Epithelial cell of esophagus (primary cell): ENCODE data around the gene ZBTB47.

Experiments
- DNase-seq: peaks from one replicate; pipeline ENCODE4 v3.0.0; 2010; ENCODE audit warnings: low read depth
- H3K4me3 ChIP-seq: 2 replicates; pipeline ENCODE4 v1.5.1; 2011; ENCODE audit warnings: mild to moderate bottlenecking, low read length, control low read depth
- TF ChIP-seq, protein P1 (sequence below): IDR thresholded peaks from 2 replicates; pipeline ENCODE4 v1.5.1; 2011; ENCODE audit warnings: low read depth, mild to moderate bottlenecking, low read length, control low read depth, inconsistent platforms; ENCODE audit not compliant: insufficient read depth; ENCODE audit errors: missing control alignments

Gene ZBTB47

DNA sequence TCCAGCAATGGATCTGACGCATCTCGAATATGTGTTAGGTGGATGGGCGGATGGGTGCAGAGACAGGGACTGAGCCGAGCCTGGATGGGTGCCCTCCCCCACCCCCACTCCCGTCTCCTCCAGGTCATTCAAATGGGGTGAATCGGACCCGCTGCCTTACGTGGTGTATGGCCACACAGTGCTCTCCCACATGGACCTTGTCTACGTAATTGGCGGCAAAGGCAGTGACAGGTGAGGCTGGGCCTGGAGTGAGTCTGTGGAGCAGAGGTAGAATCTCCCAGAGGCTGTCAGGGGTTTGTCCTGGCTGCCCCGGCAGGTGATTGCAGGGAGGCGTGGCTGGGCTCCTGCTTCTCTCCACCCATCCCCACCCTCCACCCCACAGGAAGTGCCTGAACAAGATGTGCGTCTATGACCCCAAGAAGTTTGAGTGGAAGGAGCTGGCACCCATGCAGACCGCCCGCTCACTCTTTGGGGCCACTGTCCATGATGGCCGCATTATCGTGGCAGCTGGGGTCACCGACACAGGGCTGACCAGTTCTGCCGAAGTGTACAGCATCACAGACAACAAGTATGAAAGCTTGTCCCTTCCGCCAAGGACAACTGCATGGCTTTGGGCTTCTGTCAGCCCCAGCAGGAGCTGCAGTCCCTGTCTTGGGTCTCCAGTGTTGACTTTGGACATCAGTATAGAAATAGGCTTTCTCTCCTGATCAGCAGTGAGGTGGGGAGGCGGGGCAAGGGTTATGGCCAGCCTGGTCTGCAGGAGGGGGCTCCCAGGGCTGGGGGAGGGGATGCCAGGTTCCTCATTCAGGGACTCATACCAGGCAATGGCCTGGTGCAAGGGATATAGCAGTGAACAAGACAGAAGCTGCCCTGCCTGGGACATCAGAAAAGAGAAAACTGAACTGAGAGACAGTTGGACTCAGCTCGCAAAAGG is 35.3 kb downstream of the ZBTB47 start:
- DNase-seq = no peak
- TF ChIP-seq, protein P1, sequence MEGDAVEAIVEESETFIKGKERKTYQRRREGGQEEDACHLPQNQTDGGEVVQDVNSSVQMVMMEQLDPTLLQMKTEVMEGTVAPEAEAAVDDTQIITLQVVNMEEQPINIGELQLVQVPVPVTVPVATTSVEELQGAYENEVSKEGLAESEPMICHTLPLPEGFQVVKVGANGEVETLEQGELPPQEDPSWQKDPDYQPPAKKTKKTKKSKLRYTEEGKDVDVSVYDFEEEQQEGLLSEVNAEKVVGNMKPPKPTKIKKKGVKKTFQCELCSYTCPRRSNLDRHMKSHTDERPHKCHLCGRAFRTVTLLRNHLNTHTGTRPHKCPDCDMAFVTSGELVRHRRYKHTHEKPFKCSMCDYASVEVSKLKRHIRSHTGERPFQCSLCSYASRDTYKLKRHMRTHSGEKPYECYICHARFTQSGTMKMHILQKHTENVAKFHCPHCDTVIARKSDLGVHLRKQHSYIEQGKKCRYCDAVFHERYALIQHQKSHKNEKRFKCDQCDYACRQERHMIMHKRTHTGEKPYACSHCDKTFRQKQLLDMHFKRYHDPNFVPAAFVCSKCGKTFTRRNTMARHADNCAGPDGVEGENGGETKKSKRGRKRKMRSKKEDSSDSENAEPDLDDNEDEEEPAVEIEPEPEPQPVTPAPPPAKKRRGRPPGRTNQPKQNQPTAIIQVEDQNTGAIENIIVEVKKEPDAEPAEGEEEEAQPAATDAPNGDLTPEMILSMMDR = no peak
- H3K4me3 ChIP-seq = no peak overlapping the region

- no peak for DNase-seq
- no peak overlapping the region for H3K4me3 ChIP-seq
- TF ChIP-seq, protein P1 = no peak
Measured at GRCh38 chr3:42689421-42690014, 36.0 kb downstream of the ZBTB47 start.

DNA sequence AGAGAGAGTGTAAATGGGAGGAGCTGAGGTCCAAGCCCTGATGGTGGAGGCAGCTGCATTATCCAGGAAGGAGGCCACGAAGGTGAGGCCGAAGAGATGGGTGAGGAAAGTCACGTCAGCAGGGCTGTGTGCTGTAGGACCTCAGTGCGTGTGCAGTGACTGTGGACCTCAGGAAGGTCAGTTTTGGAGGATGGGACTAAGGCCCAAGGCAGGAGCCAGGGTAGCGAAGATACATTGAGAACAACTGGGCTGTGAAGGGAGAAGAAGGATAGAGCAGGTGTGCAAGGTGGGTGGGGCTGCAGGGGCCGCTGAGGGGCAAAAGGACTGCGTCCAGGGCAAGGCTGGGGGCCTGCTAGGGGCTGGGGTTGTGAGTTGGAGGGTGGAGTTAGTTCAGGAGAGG is 36.7 kb downstream of the ZBTB47 start:
- no peak for DNase-seq
- TF ChIP-seq, protein P1 = no peak
- H3K4me3 ChIP-seq = no peak overlapping the region

DNA sequence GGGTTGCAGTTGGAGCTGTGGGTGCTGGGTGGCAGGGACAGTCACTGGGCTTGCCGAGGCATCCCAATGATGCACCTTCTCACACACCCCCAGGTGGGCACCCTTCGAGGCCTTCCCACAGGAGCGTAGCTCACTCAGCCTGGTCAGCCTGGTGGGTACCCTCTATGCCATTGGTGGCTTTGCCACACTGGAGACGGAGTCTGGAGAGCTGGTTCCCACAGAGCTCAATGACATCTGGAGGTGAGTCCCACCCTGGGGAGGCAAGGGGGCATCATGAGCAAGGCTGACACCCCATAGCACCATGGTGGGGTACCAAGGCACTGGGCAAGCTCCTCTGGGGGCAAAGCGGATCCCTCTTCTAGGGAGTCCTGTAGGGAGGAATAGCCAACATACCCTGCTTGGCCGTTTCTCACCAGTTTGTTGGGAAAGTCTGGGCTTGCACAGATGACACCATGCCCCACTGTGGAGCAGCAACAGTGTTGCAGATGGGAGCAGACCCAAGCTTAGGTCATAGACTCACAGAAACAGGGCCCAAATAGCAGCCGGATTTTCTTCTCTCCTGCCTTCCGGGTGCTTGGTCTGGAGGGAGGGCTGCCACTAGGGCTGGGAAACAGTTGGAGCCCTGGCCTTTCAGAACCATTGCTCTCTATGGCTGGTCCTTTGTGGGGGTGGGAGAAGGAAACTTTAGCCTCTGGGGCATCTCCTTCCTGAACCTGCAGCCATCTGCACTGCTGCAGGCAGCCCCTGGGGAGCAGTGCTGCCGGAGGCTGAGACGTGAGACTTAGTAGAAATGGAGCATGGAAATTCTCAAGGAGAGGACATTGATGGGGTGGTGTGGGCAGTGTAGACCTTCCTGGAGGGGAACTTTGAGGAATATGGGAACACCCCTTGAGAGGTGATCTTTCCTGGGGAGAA is 37.5 kb downstream of the ZBTB47 start:
- H3K4me3 ChIP-seq = no peak overlapping the region
- DNase-seq = peak; percentile 17
- TF ChIP-seq, protein P1 = no peak

DNA sequence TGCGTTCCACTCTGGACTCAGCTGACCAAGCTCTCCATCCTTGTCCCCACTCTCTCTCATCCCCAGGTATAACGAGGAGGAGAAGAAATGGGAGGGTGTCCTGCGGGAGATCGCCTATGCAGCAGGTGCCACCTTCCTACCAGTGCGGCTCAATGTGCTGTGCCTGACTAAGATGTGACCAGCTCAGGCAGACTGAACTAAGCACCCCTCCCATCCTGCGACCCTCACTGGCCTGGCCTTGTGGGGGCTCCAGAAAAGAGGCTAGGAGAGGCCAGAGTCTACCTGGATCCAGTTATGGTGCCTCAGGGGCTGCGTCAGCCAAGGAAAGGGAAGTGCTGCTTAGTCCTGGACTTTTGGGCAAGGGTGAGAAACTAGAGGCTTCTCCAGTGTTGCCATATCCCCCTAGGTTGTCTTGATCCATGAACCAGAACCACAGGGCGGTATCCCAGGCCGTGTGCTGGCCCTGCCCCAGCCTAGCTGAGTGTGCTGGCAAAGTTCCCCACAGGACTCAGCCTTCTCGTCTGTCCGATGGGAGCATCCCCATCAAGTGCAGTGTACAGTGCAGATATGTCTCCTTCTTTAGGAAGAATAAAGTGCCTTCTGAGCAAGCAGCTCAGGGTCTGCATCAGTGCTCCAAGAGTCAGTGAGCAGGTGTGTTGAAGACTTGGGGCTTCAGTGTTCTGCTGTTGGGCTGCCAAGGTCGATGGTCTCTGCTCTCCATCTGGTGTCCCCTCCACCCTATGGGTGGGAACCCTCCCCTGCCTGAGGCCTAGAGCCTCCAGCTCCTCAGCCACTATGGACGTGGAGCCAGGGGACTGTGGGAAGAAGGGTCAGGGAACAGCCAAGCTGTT is 38.5 kb downstream of the ZBTB47 start:
- DNase-seq = no peak
- no peak overlapping the region for H3K4me3 ChIP-seq
- TF ChIP-seq, protein P1 = no peak
